ENCODE data around the gene PCED1B.

DNA sequence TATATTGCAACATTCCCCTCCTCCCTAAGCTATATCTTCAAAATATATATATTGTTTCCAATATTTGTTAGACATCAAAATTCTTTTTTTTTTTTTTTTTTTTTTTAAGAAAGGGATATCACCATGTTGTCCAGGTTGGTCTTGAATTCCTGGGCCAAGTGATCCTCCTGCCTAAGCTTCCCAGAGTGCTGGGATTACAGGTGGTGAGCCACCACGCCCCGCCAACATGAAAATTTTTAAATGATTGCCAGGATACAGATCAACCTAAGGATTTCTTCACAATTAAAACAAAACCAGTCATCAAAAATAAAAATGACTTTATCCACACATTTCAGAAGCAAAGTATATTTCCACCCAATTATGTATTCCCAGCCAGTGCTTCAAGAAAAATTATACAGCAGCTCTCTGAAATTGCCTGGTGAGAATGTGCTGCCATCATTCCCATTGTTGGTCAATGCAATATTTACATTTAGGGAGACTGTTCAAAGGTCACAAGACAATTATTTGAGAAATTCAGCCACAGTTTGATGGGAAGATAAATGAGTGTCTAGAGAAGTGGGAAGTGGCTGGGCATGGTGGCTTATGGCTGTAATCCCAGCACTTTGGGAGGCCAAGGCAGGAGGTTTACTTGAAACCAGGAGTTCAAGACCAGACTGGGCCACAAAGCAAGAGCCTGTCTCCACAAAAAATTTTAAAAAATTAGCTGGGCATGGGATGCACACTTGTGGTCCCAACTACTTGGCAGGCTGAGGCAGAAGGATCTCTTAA is 142.0 kb downstream of the PCED1B start:
- TF ChIP-seq, protein P1, sequence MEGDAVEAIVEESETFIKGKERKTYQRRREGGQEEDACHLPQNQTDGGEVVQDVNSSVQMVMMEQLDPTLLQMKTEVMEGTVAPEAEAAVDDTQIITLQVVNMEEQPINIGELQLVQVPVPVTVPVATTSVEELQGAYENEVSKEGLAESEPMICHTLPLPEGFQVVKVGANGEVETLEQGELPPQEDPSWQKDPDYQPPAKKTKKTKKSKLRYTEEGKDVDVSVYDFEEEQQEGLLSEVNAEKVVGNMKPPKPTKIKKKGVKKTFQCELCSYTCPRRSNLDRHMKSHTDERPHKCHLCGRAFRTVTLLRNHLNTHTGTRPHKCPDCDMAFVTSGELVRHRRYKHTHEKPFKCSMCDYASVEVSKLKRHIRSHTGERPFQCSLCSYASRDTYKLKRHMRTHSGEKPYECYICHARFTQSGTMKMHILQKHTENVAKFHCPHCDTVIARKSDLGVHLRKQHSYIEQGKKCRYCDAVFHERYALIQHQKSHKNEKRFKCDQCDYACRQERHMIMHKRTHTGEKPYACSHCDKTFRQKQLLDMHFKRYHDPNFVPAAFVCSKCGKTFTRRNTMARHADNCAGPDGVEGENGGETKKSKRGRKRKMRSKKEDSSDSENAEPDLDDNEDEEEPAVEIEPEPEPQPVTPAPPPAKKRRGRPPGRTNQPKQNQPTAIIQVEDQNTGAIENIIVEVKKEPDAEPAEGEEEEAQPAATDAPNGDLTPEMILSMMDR (IDR thresholded peaks at IDR 0.05), result no peak
- TF ChIP-seq EZH2 (IDR thresholded peaks at IDR 0.05), result no peak

Measured in neural progenitor cell (in vitro differentiated cells).